ENCODE data around the gene SEMA5A. TPM values are rescaled to one million over a fixed set of nuclear protein-coding genes. Genes with fewer than 3 reads are reported as not detected.

SEMA5A gene
- total RNA-seq, 1 experiment from 2014 or later: not detected

GRCh38 chr5:9282211-9282610 is 263.7 kb downstream of the SEMA5A start:
- DNase-seq (ENCODE audit: low spot score): no peak

GRCh38 chr5:9279774-9280173 is 266.1 kb downstream of the SEMA5A start:
- no peak for DNase-seq (ENCODE audit: low spot score)

- no peak for DNase-seq (ENCODE audit: low spot score)
These were observed 266.8 kb downstream of the SEMA5A start for GRCh38 chr5:9278921-9279603.

GRCh38 chr5:9269014-9269413 is 276.9 kb downstream of the SEMA5A start:
- no peak for DNase-seq (ENCODE audit: low spot score)

GRCh38 chr5:9268226-9268625 is 277.6 kb downstream of the SEMA5A start:
- no peak for DNase-seq (ENCODE audit: low spot score)

- DNase-seq (ENCODE audit: low spot score): no peak
These were observed 280.2 kb downstream of the SEMA5A start for GRCh38 chr5:9265441-9266287.

- DNase-seq (ENCODE audit: low spot score): no peak
These were observed 281.6 kb downstream of the SEMA5A start for GRCh38 chr5:9264301-9264700.

- no peak for DNase-seq (ENCODE audit: low spot score)
These were observed 282.2 kb downstream of the SEMA5A start for GRCh38 chr5:9263656-9264055.

GRCh38 chr5:9251379-9251980 is 294.4 kb downstream of the SEMA5A start:
- no peak for DNase-seq (ENCODE audit: low spot score)

GRCh38 chr5:9249231-9249630 is 296.6 kb downstream of the SEMA5A start:
- DNase-seq (ENCODE audit: low spot score): no peak

GRCh38 chr5:9245071-9245470 is 300.8 kb downstream of the SEMA5A start:
- no peak for DNase-seq (ENCODE audit: low spot score)

- DNase-seq (ENCODE audit: low spot score): no peak
These were observed 301.5 kb downstream of the SEMA5A start for GRCh38 chr5:9244417-9244816.

GRCh38 chr5:9241479-9242305 is 304.2 kb downstream of the SEMA5A start:
- no peak for DNase-seq (ENCODE audit: low spot score)

- no peak for DNase-seq (ENCODE audit: low spot score)
These were observed 305.4 kb downstream of the SEMA5A start for GRCh38 chr5:9240431-9240830.

- DNase-seq (ENCODE audit: low spot score): no peak
These were observed 306.2 kb downstream of the SEMA5A start for GRCh38 chr5:9239626-9240025.

GRCh38 chr5:9239071-9239470 is 306.8 kb downstream of the SEMA5A start:
- no peak for DNase-seq (ENCODE audit: low spot score)

GRCh38 chr5:9233712-9234111 is 312.2 kb downstream of the SEMA5A start:
- no peak for DNase-seq (ENCODE audit: low spot score)

- DNase-seq (ENCODE audit: low spot score): no peak
These were observed 312.8 kb downstream of the SEMA5A start for GRCh38 chr5:9233035-9233434.

GRCh38 chr5:9231842-9232241 is 314.0 kb downstream of the SEMA5A start:
- DNase-seq (ENCODE audit: low spot score): no peak

GRCh38 chr5:9230355-9230754 is 315.5 kb downstream of the SEMA5A start:
- no peak for DNase-seq (ENCODE audit: low spot score)

GRCh38 chr5:9226016-9226536 is 319.8 kb downstream of the SEMA5A start:
- no peak for DNase-seq (ENCODE audit: low spot score)

All from HT-29 (cell line).